Measurements from ENCODE around the gene FOSL2. TPM values are rescaled to one million over a fixed set of nuclear protein-coding genes. Genes with fewer than 3 reads are reported as not detected.

FOSL2 gene
- polyA plus RNA-seq, 1 of the 3 experiments (the other 2 are of a cell fraction), result 41.7 TPM

DNA sequence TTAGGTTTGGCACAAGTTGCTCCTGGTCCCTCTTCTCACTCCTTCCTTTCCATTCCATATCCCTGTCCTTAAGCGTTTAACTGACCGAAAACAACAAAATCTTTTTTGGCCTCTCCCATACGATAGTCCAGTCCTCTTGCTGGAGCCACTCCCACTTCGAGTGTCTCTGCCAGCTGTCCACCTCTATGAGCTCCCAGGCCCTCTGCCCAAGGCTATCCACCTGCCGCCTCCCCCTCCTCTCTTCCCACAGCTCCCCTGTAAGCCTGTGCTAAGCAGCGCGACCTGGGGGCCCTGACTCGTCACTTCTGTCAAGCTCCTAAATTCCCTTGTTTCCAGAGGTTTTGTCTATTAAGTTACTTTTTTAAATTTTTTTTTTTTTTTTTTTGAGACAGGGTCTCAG lies 47.0 kb upstream of the FOSL2 start:
- CTCF ChIA-PET, result interaction anchor here (0.7 to 1.8 kb wide), 4 partner anchors 18 to 642 kb away, joined by 3 to 6 read pairs (median 4); no protein-coding TSS in a partner anchor
- Histone ChIP-seq H3K27me3 (ENCODE audit: insufficient read depth) (no peaks in the 10 kb centered on the region), H3K9ac (no peak overlapping the region), H2AFZ (ENCODE audit: low read depth) (no peak overlapping the region), H3K4me3 (ENCODE audit: low read depth in 2 of 2, low read length in 1 of 2) (no peak overlapping the region), H3K36me3 (replicated peaks in 1 of 2; ENCODE audit: control insufficient read depth in 1 of 2, insufficient read depth in 2 of 2, low read length in 1 of 2) (no peaks in the 10 kb centered on the region), H3K9me3 (no peaks in the 10 kb centered on the region), H3K4me2 (no peak overlapping the region), H3K9me2 (no peaks in the 10 kb centered on the region), H3K79me2 (ENCODE audit: insufficient read depth) (no peaks in the 10 kb centered on the region), H3K4me1 (ENCODE audit: control insufficient read depth in 1 of 2, insufficient read depth in 2 of 2, low read depth in 1 of 2, low read length in 1 of 2) (peaks cover 13 to 48% of the 10 kb centered on the region in 2 experiments; a peak in 2 of 4 replicates), H3K27ac (ENCODE audit: low read depth in 2 of 2, low read length in 1 of 2) (no peak overlapping the region), H4K20me1 (ENCODE audit: insufficient read depth) (no peaks in the 10 kb centered on the region), H3F3A (replicated peaks; ENCODE audit: insufficient read depth) (peaks cover 11% of the 10 kb centered on the region)
- no peak for TF ChIP-seq RAD21 (IDR thresholded peaks at IDR 0.05; ENCODE audit: low read length)
- TF ChIP-seq TCF12 (IDR thresholded peaks at IDR 0.05), result no peak
- WGBS (ENCODE audit: low lambda C conversion rate), result 89% methylated on average over 8 of the region's 8 CpGs
- POLR2A ChIA-PET, result interaction anchor here (0.7 to 1.9 kb wide), 2 partner anchors 10 to 141 kb away, joined by 5 to 14 read pairs; no protein-coding TSS in a partner anchor
- DNase-seq, result no peak

DNA sequence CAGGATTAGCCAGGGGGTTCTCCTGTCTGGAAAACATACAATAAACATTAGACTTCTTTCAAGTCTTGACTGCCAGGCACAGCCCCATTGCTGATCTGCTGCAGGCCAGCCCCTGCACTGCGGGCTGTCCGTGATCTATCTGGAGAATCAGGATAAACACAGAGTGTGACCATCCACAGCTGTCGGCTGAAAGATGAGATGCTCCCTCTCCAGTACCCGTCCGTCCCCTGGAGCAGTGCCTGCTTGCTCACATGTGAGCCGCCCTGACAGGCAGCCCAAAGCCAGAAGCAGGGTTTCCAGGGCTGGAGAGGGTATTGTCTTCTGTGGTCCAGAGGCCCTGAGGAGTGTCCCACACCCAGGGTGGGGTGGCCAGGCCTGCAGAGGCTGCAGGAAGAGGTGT lies 46.1 kb upstream of the FOSL2 start:
- peak; percentile 90 for DNase-seq
- Histone ChIP-seq H4K20me1 (ENCODE audit: insufficient read depth) (no peaks in the 10 kb centered on the region), H3K36me3 (replicated peaks in 1 of 2; ENCODE audit: control insufficient read depth in 1 of 2, insufficient read depth in 2 of 2, low read length in 1 of 2) (no peaks in the 10 kb centered on the region), H2AFZ (ENCODE audit: low read depth) (no peak overlapping the region), H3K9ac (no peak overlapping the region), H3K79me2 (ENCODE audit: insufficient read depth) (no peaks in the 10 kb centered on the region), H3K27me3 (ENCODE audit: insufficient read depth) (no peaks in the 10 kb centered on the region), H3K4me3 (ENCODE audit: low read depth in 2 of 2, low read length in 1 of 2) (no peak overlapping the region), H3K9me3 (no peaks in the 10 kb centered on the region), H3F3A (replicated peaks; ENCODE audit: insufficient read depth) (peaks cover 8% of the 10 kb centered on the region), H3K4me2 (no peak overlapping the region), H3K9me2 (no peaks in the 10 kb centered on the region), H3K4me1 (ENCODE audit: control insufficient read depth in 1 of 2, insufficient read depth in 2 of 2, low read depth in 1 of 2, low read length in 1 of 2) (peaks cover 13 to 41% of the 10 kb centered on the region in 2 experiments; a peak in 2 of 4 replicates), H3K27ac (ENCODE audit: low read depth in 2 of 2, low read length in 1 of 2) (peak overlapping the region in 1 of 2 experiments; percentile 73; a peak in 2 of 4 replicates)
- WGBS (ENCODE audit: low lambda C conversion rate), result 53% methylated on average over 6 of the region's 6 CpGs
- POLR2A ChIA-PET, result interaction anchor here (1.9 kb wide), 1 partner anchor 9 kb away, joined by 14 read pairs; no protein-coding TSS in a partner anchor
- TF ChIP-seq GATA2 (CRISPR knock-in tag; IDR thresholded peaks at IDR 0.05) (peak; percentile 87), EP300 (IDR thresholded peaks at IDR 0.05; ENCODE audit: borderline replicate concordance in 1 of 2, low read depth in 1 of 2, low read length in 1 of 2) (peak in 1 of 2 experiments; percentile 70; a peak in 2 of 4 replicates), TAF1 (IDR thresholded peaks at IDR 0.05; ENCODE audit: borderline replicate concordance, low read depth, low read length) (no peak), EZH2phosphoT487 (IDR thresholded peaks at IDR 0.05; ENCODE audit: borderline replicate concordance, low read depth) (no peak), SIN3A (IDR thresholded peaks at IDR 0.05; ENCODE audit: borderline replicate concordance, low read depth, low read length) (no peak), FOXJ3 (CRISPR knock-in tag; IDR thresholded peaks at IDR 0.05) (peak; percentile 70; the same call in 1 of the 2 replicates), RAD21 (IDR thresholded peaks at IDR 0.05; ENCODE audit: low read length) (peak; percentile 35), RCOR1 (IDR thresholded peaks at IDR 0.05; ENCODE audit: low read length) (0 out of 2 replicates have a peak, but pooled peaks have one; percentile 37), MXI1 (IDR thresholded peaks at IDR 0.05; ENCODE audit: low read depth, low read length) (peak; percentile 92), CHD2 (IDR thresholded peaks at IDR 0.05; ENCODE audit: low read length, partially characterized antibody) (peak; percentile 36), SMC3 (IDR thresholded peaks at IDR 0.05; ENCODE audit: low read depth, low read length) (0 out of 2 replicates have a peak, but pooled peaks have one; percentile 9)
- TF ChIP-seq, protein P1, sequence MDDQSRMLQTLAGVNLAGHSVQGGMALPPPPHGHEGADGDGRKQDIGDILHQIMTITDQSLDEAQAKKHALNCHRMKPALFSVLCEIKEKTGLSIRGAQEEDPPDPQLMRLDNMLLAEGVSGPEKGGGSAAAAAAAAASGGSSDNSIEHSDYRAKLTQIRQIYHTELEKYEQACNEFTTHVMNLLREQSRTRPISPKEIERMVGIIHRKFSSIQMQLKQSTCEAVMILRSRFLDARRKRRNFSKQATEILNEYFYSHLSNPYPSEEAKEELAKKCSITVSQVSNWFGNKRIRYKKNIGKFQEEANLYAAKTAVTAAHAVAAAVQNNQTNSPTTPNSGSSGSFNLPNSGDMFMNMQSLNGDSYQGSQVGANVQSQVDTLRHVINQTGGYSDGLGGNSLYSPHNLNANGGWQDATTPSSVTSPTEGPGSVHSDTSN (IDR thresholded peaks at IDR 0.05), result peak; percentile 11; the same call in 1 of the 2 replicates
- CTCF ChIA-PET, result interaction anchor here (0.8 to 1.8 kb wide), 2 partner anchors 191 to 643 kb away, joined by 3 to 6 read pairs; no protein-coding TSS in a partner anchor
